ENCODE measurements around the gene CYTH1.

The CYTH1 gene

DNA sequence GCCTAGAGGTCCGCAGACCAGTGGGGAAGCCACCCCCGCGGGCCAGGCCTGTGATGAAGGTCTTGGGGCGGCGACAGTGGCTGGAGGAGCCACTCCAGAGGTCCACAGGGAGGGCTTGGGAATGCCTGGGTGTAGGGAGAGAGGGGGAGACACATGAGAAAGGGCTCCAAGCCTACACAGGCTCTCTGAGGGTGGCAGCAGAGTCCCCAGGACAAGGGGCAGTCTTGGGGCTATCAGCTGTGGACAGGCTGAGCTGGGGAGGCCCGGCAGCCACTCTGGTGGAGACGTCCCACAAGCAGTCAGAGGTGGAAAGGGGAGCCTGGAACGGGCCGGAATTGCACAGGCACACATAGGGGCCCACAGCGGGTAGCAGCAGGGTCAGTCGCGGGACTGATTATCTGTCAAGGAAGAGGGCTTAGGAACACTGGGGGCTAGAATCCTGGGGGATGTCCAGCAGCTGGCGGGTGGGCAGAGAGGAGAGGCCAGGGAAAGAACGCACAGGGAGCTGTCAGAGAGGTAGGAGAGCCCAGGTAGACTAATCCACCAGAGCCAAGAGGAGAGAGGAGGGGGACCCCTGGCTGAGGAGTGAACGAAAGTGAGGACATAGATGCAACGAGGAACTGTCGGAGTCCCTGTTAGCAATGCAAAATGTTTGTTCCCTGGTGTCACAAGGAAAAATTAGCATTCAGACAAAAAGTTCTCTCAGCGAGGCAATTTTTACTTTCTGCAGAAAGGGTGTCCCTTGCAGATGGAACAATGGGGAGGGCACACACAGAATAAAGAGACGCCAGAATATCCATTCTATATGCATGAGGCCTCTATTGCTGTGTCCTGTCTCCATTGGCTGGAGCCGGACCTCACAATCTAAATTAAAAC, 111.0 kb downstream of the CYTH1 start:
- no peak for DNase-seq (ENCODE audit: low spot score)

DNA sequence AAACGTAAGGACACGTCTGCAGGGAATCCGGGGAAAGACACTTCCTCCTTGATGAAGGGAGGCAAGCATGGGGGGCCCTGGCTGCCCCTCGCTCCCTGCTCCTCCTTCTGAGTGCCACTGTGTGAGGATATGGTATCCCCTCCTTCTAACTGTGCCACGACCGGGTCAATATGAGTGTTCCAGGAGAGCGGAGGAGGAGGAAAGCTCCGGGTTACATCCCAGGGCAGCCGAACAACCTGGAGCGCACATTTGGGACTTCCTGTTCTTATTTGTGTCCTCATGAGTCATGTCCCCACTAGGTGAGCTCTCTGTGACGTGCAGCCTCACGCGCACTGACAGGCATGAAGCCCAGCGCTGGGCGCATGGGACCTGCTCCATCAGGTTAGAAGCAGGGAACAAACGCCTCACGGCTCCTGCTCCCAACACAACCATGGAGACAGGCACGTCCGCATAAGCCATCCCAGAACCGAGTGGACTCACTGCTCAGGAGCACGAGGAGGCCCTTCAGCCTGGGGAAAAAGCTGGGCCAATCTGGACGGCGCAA, 112.0 kb downstream of the CYTH1 start:
- no peak for DNase-seq (ENCODE audit: low spot score)

DNA sequence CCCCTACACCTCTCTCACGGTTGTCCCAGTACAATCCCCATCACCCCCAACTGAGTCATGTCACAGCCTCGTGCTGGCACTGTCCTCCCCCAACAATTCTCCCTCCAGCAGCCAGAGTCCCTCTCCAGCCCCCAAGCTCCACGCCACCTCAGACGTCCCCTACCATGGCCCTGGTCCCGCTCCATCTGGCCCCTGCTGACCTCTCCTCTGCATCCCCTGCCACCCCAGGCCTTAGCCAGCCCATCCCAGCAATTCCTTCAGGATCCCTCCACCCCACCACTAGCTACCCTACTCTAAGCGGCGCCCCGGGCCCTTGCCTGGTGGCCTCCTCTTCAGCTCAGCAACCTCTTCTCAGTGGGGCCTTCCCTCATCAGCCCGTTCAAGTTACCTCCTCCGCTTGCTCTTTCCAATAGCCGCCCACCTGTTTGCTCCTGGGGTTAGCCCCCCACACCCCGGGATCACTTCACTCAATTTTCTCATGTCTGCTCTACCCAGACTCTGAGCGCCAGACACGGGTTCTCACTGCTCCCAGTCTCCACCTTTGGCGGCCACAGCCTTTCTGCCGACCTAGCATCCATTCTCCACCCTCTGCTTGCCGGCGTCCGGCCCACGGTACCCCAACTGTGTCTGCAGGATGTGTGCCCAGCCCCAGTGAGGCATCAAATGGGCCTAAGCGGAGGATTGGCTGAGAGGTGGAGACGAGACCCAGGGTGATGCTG, 112.7 kb downstream of the CYTH1 start:
- no peak for DNase-seq (ENCODE audit: low spot score)

DNA sequence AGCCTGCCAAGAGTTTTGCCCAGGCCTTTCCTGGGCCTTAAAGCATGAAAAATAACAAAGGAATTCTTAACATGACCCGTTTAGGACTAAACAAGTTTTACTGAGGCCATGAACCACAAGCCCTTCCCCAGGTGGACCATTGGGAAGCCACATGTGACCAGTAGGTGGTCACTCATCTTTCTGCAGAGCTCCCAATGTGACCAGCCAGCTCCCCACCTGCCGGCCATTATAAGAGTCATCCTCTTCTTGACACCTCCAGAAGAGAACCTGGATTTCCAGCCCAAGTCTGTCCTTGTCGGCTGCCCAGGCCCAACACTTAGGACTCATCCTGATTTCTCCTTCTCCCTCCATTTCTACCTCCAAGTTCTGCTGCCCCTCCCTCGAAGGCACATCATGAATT, 113.2 kb downstream of the CYTH1 start:
- DNase-seq (ENCODE audit: low spot score): no peak

DNA sequence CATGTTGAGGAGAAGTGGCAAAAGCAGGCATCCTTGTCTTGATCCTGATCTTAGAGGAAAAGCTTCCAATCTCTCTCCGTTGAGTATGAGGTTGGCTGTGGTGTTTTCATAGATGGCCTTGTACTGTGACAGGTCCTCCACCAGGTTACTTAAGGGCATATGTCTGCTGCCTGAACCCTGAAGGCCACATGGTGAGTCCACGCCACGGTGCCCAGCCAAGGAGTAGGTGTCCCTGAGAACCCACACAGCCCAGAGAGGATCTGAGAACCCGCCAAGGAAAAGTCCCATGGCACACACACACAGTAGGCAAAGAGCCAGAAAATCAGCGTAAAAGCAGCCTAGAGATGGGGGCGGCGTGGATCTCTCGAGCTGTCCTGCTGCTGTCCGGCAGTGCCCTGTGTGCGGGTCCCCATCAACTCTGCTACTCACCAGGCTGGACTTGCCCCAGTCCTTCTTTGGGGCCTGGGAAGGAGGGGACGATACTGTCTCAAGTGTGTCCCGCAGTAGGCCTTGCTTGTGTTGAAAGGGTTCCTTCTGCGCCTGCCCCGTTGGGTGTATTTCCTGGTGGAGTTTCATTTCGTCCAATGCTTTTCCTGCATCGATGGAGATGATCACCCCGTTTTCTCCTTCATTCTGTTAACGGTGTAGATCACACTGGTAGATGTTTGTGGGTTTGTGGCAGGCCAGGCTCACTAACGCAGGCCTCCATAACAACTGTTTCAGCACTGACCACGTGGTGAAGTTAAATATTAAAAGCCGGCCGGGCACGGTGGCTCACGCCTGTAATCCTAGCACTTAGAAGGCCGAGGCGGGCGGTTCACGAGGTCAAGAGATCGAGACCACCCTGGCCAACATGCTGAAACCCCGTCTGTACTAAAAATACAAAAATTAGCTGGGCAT, 114.1 kb downstream of the CYTH1 start:
- DNase-seq (ENCODE audit: low spot score): no peak

DNA sequence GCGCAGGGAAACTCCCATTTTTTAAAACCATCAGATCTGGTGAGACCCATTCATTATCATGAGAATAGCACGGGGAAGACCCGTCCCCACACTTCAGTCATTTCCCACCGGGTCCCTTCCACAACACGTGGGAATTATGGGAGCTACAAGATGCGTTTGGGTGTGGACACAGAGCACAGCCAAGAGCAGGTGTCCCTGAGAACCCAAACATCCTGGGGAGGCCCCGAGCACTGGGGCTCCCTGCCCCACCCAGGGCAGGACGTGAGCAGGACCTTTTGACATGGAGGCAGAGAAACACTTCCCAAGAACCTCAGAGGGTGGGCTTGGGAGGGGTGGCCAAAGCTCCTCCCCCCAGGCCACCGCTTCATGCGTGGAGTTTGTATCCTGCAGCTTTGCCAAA, 115.0 kb downstream of the CYTH1 start:
- no peak for DNase-seq (ENCODE audit: low spot score)

DNA sequence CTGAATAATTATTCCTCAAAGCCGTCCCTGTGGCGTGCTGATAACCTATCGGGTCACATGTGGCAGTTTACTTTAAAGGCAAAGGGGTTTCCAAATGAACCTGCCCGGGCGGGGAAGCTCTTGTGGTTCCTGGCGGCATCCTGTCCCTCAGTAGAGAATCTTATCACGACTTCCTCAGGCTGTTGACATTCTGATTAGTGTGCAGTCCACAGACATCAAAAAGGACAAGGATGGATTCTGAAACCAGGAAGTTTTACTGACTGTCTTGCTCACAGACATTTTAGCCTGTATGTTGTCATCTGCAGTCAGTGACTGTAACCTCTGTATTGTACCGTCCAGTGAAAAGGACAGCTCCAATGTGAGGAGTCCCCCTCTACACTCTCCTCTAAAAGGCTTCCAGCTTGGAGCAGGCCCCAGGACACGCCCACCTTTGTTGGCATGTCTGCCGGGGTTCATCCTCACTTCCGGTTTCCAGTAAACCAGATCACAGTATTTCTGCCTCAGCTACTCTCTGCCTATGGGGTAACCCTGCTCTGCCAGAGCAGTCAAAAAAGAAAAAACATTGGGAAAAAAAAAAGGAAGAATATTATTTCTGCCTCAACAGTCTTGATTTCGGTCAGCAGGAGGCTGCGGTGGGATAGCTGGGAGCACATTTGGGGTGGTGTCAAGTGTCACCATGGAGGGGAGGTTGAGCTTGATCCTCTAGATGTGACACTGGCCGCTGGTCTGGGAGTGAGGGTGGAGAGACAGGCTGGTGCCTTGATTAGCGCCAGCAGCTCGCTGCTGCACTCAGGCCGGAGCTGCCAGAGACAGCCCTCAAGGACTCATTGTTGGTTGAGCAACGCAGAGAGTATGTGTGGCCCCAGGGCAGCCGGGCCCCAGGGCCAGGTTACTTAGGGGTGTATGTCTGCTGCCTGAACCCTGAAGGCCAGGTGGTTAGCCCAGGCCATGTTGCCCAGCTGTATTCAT, 115.8 kb downstream of the CYTH1 start:
- peak; percentile 68 for DNase-seq (ENCODE audit: low spot score)

DNA sequence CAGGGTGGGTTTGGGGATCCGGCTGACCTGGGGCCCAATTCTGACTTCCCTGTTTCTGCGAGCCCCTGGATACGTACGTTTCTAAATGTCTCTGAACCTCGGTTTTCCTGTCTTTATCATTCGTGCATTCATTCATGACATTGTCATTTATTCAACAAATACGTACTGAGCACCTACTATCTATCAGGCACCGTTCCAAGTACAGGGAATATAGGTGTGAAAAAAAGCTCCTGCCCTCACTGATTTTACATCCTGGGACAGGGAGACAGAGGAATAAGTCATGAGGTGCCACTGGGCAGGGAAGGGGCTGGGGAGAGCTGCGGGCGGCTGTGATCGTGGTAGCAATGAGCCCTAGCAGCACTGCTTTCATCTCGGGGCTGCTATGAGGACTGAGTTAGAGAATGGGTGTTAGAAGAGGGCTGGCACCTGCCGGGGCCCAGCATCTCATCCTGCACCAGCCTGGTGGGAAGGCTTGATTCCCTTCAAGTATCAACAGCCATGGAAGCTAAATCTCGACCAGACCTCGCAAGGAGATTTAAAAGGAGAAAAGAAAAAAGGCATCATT, 116.6 kb downstream of the CYTH1 start:
- no peak for DNase-seq (ENCODE audit: low spot score)

DNA sequence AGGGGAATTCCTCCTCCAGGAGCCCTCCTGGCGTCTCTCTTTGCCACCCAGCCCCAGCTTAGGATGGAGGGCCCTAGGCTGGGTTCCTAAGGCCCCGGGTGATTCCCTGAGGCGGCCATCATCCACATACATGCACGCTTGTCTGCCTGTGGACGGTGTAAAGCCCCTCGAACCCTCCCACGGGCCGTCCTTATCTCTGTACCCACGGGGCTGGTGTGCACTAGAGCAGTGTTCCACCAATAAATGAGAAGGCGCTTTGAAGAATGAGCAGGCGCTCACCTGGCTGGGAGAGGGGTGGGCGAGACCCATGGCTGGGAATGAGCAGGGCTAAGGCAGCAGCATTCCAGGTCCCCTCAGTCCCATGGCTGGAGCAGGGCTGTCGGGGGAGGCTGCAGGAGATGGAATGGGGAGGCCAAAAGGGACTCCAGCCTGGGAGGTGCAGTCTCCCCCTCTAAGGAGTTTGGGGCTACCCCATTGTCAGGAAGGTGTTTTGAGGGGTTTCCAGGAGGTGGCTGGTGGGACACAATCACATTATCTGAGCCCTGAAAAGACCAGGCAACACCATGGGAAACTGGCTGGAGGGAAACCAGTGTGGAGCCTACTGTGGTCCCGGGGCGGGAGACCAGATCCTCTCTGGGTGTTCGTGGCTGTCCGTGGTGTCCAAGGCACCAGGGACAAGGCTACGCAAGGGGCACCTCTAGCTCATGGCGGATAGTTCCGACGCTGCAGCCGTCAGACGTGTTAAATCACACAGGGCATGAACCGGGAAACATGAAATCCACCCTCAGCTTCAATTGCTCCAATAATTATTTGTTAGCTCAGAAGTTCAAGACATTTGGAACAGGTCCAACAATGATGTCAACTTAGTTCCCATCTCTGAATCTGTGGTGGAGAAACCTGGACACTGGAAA, 117.3 kb downstream of the CYTH1 start:
- peak; percentile 54 for DNase-seq (ENCODE audit: low spot score)

DNA sequence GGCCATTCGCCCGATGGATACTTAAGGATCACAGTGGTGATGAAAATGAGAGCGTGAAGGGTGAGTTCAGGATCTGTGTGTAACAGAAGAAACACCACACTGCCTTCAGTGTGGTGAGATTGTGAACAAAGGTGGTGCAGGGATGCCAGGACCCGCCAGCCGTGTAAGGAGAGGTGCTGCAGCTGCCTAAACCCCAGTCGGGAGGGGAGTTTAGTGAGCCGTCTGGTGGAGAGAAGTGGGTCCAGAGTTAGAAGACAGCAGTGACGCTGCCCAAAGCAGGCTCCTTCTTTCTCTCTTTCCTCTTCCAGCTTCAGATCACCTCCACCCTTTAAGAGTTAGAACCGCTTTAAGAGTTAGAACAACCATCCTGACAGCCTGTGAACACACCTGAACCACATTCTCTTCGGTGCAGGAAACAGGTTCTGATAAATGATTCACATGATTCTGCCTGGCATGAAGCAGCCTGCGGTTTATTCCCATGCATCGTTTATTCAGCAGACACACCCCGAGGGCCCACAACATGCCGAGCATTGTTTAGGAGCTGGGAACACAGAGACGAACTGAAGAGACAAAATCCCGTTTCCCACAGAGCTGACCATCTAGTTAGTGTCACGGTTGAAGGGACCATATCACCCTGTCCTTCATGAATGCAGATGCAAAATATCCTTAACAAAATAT, 120.8 kb downstream of the CYTH1 start:
- no peak for DNase-seq (ENCODE audit: low spot score)

DNA sequence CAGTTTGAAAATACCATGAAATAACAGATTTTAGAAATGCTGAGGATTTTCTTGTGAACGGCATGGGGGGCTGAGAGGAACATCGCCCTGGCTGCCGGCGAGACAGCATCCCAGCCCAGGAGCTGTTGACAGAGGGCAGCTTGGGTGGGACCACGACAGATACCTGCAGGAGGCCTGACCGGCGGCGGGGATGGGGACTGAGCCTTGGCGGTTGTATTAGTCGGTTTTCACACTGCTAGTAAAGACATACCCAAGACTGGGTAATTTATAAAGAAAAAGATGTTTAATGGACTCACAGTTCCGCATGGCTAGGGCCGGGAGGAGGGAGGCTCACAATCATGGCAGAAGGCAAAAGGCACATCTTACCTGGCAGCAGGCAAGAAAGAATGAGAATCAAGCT, 122.5 kb downstream of the CYTH1 start:
- DNase-seq (ENCODE audit: low spot score): no peak

DNA sequence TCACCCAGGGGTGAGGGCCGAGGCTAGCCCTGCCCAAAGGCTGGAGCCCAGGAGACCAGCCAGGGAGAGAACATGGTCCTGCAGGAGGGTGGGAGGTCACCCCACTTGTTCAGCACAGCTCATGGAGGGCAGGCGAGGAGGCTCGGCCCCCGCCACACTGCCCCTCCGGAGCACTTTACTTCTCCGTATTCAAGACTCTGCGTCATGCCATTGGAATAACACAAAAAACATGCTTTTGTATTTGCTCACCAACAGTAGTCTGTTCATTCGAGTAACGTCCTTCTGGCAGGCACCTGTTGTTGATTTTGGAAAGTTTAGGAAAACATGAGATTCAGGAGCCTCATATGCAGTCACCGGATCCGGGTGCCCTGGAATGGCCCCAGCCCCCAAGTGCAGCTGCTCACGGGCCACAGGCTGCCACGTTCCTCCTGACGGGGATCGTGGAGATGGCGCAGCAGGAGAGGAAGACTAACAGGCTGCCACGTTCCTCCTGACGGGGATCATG, 123.7 kb downstream of the CYTH1 start:
- no peak for DNase-seq (ENCODE audit: low spot score)

DNA sequence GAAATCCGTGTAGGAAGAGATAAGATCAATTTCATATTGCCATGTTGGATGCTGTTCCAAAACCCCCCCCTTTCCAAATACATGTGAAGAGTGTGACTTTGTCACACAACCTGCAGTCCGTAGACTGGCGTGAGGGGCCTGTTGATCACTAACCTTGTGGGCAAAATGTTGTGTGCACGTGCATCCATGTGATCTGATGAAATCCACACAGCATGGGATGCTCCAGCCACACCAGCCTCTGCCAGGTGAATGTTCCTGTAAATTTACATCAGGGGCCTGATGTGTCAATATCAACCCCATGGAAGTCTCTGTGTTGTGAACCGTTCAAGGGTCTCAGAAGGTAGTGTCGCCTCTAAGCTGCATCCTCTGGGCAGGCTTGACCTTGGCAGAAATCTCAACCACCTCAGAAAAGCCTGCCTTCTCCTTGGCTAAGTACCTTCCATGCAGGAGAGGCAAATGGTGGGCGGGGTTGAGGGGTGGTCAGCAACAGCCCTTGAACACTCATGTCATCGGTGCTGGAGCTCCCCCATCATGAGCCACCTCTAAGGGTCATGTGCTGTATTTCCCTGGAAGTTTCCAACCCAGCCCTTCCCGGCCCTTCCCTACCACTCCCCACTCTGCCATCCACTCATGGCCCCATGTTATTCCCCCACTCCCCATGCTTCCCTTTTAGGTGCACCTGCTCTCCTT, 126.7 kb downstream of the CYTH1 start:
- DNase-seq (ENCODE audit: low spot score): no peak

DNA sequence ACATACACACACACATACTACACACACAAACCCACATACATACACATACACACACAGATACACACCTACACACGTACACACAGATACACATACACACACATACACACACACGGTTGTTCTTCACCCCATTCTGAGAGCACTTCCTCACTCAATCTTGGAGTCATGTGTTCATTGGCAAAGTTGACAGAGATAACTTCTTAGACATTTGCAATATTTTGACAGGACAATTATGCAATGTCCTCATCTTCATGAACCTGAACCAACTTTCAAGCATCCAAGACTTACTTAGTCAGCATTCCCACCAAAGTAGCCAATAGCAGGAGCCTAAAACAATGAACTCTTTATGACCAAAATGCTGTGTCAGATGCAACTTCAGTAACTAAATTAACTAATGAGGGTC, 127.7 kb downstream of the CYTH1 start:
- no peak for DNase-seq (ENCODE audit: low spot score)

DNA sequence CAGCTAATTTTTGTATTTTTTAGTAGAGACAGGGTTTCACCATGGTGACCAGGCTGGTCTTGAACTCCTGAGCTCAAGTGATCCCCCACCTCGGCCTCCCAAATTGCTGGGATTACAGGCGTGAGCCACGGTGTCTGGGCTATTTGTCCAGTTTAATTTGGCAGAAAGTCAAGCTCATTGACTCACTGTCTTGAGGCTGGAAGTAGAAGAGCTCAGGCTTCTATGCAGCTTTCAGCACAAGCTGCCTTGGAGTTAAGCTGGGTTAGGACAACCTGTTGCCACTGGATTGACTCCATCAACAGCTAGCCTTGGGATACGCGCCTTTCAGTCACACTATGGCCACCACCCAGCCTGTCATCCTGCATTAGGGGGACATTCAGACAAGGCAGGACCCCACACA, 128.7 kb downstream of the CYTH1 start:
- DNase-seq (ENCODE audit: low spot score): no peak

DNA sequence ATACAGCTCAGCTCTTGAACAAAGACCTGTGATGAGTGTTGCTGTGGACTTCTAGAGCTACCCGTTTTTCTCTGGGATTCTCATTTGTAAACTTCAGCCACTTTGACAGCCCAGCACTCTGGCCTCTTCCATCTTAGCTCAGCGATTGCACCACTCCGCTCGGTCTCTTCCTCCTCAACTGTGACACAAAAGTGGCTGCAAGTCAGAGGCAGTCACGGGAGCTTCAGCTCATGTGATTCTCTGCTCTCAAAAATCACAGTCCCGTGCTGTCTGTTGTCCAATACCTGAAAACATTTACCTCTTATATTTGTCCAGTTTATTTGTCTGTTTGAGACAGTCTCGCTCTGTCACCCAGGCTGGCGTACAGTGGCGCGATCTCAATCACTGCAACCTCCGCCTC, 129.2 kb downstream of the CYTH1 start:
- DNase-seq (ENCODE audit: low spot score): no peak

DNA sequence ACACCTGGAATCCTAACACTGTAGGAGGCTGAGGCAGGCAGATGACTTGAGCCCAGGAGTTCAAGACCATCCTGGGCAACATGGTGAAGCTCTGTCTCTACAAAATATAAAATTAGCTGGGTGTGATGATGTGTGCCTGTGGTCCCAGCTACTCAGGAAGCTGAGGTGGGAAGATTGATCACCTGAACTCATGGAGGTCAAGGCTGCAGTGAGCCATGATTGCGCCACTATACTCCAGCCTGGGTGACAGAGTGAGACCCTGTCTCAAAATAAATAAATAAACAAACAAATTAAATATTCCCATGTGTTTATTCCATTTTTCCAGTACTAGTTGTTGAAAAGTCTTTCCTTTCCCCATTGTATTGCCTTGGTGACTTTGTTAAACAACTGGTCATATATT, 130.0 kb downstream of the CYTH1 start:
- no peak for DNase-seq (ENCODE audit: low spot score)

DNA sequence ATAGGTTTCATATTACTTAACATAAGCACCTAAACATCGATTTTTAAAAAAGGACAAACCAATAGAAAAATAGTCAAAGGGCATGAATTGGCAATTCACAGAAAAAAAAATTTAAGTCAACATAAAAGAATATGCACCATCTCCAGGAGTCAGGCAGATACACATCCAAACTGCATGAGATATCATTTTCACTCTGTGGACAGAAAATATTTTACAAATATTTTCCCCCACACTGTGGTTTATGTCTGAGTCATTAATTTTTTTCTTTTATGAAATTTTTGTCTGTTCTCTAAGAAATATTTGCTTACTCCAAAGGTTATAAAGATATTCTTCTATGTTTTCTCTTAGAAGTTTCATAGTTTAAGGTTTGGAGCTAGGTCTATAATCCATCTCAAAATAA, 130.5 kb downstream of the CYTH1 start:
- no peak for DNase-seq (ENCODE audit: low spot score)

All from kidney capillary endothelial cell (primary cell).